PC-3 (cell line): ENCODE results near the gene PPP1R9B.

ENCODE experiments used
- EZH2 ChIP-seq: fragments of 300-600 bp; sonication (generic); IDR thresholded peaks from one replicate; pipeline ENCODE4 v1.6.1; 2017; ENCODE audit warnings: antibody characterized with exemption, mild to moderate bottlenecking, low read length; ENCODE audit not compliant: unreplicated experiment
- EZH2phosphoT487 ChIP-seq: fragments of 300-600 bp; sonication (generic); IDR thresholded peaks from 2 replicates; pipeline ENCODE4 v1.6.1; 2018; ENCODE audit warnings: mild to moderate bottlenecking, antibody characterized with exemption, low read length, borderline replicate concordance
- TF ChIP-seq, protein P1 (sequence below): fragments of 300-600 bp; sonication (generic); conservative IDR thresholded peaks from 2 replicates; pipeline ENCODE4 v1.5.1; 2017; ENCODE audit warnings: antibody characterized with exemption, low read depth, mild to moderate bottlenecking, low read length

DNA sequence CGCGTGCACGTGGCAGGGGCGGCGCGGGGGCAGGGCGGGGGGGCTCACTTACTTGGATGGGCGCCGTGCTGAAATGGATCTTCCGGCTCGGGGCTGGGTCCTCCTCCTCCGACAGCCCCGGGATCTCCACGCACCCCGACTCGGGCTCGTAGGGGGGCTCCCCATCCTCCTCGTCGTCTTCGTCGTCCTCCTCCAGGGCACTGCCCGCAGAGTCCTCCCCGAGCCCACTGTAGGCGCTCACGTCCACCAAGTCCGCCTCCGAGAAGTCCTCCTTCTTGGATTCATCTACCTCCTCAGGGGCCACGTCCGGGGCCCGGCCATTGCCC is 1.4 kb downstream of the PPP1R9B start:
- no peak for TF ChIP-seq EZH2
- TF ChIP-seq, protein P1, sequence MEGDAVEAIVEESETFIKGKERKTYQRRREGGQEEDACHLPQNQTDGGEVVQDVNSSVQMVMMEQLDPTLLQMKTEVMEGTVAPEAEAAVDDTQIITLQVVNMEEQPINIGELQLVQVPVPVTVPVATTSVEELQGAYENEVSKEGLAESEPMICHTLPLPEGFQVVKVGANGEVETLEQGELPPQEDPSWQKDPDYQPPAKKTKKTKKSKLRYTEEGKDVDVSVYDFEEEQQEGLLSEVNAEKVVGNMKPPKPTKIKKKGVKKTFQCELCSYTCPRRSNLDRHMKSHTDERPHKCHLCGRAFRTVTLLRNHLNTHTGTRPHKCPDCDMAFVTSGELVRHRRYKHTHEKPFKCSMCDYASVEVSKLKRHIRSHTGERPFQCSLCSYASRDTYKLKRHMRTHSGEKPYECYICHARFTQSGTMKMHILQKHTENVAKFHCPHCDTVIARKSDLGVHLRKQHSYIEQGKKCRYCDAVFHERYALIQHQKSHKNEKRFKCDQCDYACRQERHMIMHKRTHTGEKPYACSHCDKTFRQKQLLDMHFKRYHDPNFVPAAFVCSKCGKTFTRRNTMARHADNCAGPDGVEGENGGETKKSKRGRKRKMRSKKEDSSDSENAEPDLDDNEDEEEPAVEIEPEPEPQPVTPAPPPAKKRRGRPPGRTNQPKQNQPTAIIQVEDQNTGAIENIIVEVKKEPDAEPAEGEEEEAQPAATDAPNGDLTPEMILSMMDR: no peak
- no peak for TF ChIP-seq EZH2phosphoT487
